ENCODE data around the gene NOTCH4.
"Not testable (repeated sequence)": the region's sequence is repeated elsewhere in the genome, so short reads cannot be mapped to it uniquely, and the experiment has no call there.

Gene NOTCH4

GRCh38 chr6:32185681-32186131 is 38.2 kb downstream of the NOTCH4 start:
- H3K9me3 ChIP-seq (ENCODE audit: control insufficient read depth in 1 of 2, low read length in 2 of 2); H3K4me3 ChIP-seq (ENCODE audit: low read depth in 1 of 2, low read length in 2 of 2); H3K27me3 ChIP-seq (ENCODE audit: low read depth, low read length): not testable (repeated sequence)
- Histone ChIP-seq H3K4me1 (ENCODE audit: control insufficient read depth in 1 of 2, insufficient read depth in 2 of 2, low read length in 2 of 2) (peaks cover 0 to 43% of the 10 kb centered on the region in 2 donors), H3K36me3 (ENCODE audit: control insufficient read depth in 1 of 2, insufficient read depth in 2 of 2, low read length in 2 of 2) (peaks cover 36 to 46% of the 10 kb centered on the region in 2 donors), H3K27ac (ENCODE audit: low read length) (peak overlapping the region; percentile 32)

GRCh38 chr6:32184084-32184640 is 39.7 kb downstream of the NOTCH4 start, which contains the start of gene AGER:
Gene AGER (minus strand): TSS chr6:32184253. CDS start chr6:32184222, 31 bp downstream.
- H3K36me3 ChIP-seq (ENCODE audit: control insufficient read depth in 1 of 2, insufficient read depth in 2 of 2, low read length in 2 of 2), result peaks cover 38 to 51% of the 10 kb centered on the region in 2 donors
- peaks cover 9 to 54% of the 10 kb centered on the region in 2 donors for H3K4me1 ChIP-seq (ENCODE audit: control insufficient read depth in 1 of 2, insufficient read depth in 2 of 2, low read length in 2 of 2)
- no peaks in the 10 kb centered on the region for H3K27me3 ChIP-seq (ENCODE audit: low read depth, low read length)
- H3K27ac ChIP-seq (ENCODE audit: low read length), result peak within 1 kb of the TSS; percentile 60
- H3K4me3 ChIP-seq (ENCODE audit: low read depth in 1 of 2, low read length in 2 of 2), result no peak within 1 kb of the TSS
- H3K9me3 ChIP-seq (ENCODE audit: control insufficient read depth in 1 of 2, low read length in 2 of 2), result no peaks in the 10 kb centered on the region

GRCh38 chr6:32183483-32184083 is 40.3 kb downstream of the NOTCH4 start:
- Histone ChIP-seq H3K36me3 (ENCODE audit: control insufficient read depth in 1 of 2, insufficient read depth in 2 of 2, low read length in 2 of 2) (peaks cover 38 to 47% of the 10 kb centered on the region in 2 donors), H3K4me3 (ENCODE audit: low read depth in 1 of 2, low read length in 2 of 2) (no peak overlapping the region), H3K9me3 (ENCODE audit: control insufficient read depth in 1 of 2, low read length in 2 of 2) (no peaks in the 10 kb centered on the region), H3K4me1 (ENCODE audit: control insufficient read depth in 1 of 2, insufficient read depth in 2 of 2, low read length in 2 of 2) (peaks cover 14 to 51% of the 10 kb centered on the region in 2 donors), H3K27me3 (ENCODE audit: low read depth, low read length) (no peaks in the 10 kb centered on the region), H3K27ac (ENCODE audit: low read length) (peak overlapping the region; percentile 60)

- peaks cover 14 to 46% of the 10 kb centered on the region in 2 donors for H3K4me1 ChIP-seq (ENCODE audit: control insufficient read depth in 1 of 2, insufficient read depth in 2 of 2, low read length in 2 of 2)
- peaks cover 38 to 47% of the 10 kb centered on the region in 2 donors for H3K36me3 ChIP-seq (ENCODE audit: control insufficient read depth in 1 of 2, insufficient read depth in 2 of 2, low read length in 2 of 2)
- H3K4me3 ChIP-seq (ENCODE audit: low read depth in 1 of 2, low read length in 2 of 2), result no peak overlapping the region
- no peaks in the 10 kb centered on the region for H3K27me3 ChIP-seq (ENCODE audit: low read depth, low read length)
- H3K27ac ChIP-seq (ENCODE audit: low read length), result peak overlapping the region; percentile 60
- no peaks in the 10 kb centered on the region for H3K9me3 ChIP-seq (ENCODE audit: control insufficient read depth in 1 of 2, low read length in 2 of 2)
Observed at GRCh38 chr6:32183030-32183429, 40.8 kb downstream of the NOTCH4 start.

- Histone ChIP-seq H3K4me3 (ENCODE audit: low read depth in 1 of 2, low read length in 2 of 2) (no peak overlapping the region), H3K4me1 (ENCODE audit: control insufficient read depth in 1 of 2, insufficient read depth in 2 of 2, low read length in 2 of 2) (peaks cover 14 to 41% of the 10 kb centered on the region in 2 donors), H3K36me3 (ENCODE audit: control insufficient read depth in 1 of 2, insufficient read depth in 2 of 2, low read length in 2 of 2) (peaks cover 37 to 47% of the 10 kb centered on the region in 2 donors), H3K27me3 (ENCODE audit: low read depth, low read length) (no peaks in the 10 kb centered on the region), H3K9me3 (ENCODE audit: control insufficient read depth in 1 of 2, low read length in 2 of 2) (no peaks in the 10 kb centered on the region), H3K27ac (ENCODE audit: low read length) (peak overlapping the region; percentile 60)
Observed at GRCh38 chr6:32182555-32182981, 41.3 kb downstream of the NOTCH4 start.

- H3K27ac ChIP-seq (ENCODE audit: low read length), result no peak overlapping the region
Observed at GRCh38 chr6:32181915-32182529, 41.8 kb downstream of the NOTCH4 start.

GRCh38 chr6:32181148-32181702 is 42.6 kb downstream of the NOTCH4 start:
- Histone ChIP-seq H3K4me3 (ENCODE audit: low read depth in 1 of 2, low read length in 2 of 2) (no peak overlapping the region), H3K9me3 (ENCODE audit: control insufficient read depth in 1 of 2, low read length in 2 of 2) (no peaks in the 10 kb centered on the region), H3K27ac (ENCODE audit: low read length) (no peak overlapping the region), H3K4me1 (ENCODE audit: control insufficient read depth in 1 of 2, insufficient read depth in 2 of 2, low read length in 2 of 2) (peaks cover 26 to 38% of the 10 kb centered on the region in 2 donors), H3K27me3 (ENCODE audit: low read depth, low read length) (no peaks in the 10 kb centered on the region), H3K36me3 (ENCODE audit: control insufficient read depth in 1 of 2, insufficient read depth in 2 of 2, low read length in 2 of 2) (peaks cover 23 to 35% of the 10 kb centered on the region in 2 donors)

More at GRCh38 chr6:32181915-32182529, 41.8 kb downstream of the NOTCH4 start:
- no peaks in the 10 kb centered on the region for H3K27me3 ChIP-seq (ENCODE audit: low read depth, low read length)
- H3K4me1 ChIP-seq (ENCODE audit: control insufficient read depth in 1 of 2, insufficient read depth in 2 of 2, low read length in 2 of 2), result peaks cover 18 to 36% of the 10 kb centered on the region in 2 donors
- H3K36me3 ChIP-seq (ENCODE audit: control insufficient read depth in 1 of 2, insufficient read depth in 2 of 2, low read length in 2 of 2), result peaks cover 31 to 42% of the 10 kb centered on the region in 2 donors
- H3K9me3 ChIP-seq (ENCODE audit: control insufficient read depth in 1 of 2, low read length in 2 of 2), result no peaks in the 10 kb centered on the region
- H3K4me3 ChIP-seq (ENCODE audit: low read depth in 1 of 2, low read length in 2 of 2), result no peak overlapping the region

GRCh38 chr6:32179766-32180405 is 44.0 kb downstream of the NOTCH4 start:
- Histone ChIP-seq H3K4me1 (ENCODE audit: control insufficient read depth in 1 of 2, insufficient read depth in 2 of 2, low read length in 2 of 2) (peaks cover 33 to 41% of the 10 kb centered on the region in 2 donors), H3K9me3 (ENCODE audit: control insufficient read depth in 1 of 2, low read length in 2 of 2) (no peaks in the 10 kb centered on the region), H3K27me3 (ENCODE audit: low read depth, low read length) (no peaks in the 10 kb centered on the region), H3K36me3 (ENCODE audit: control insufficient read depth in 1 of 2, insufficient read depth in 2 of 2, low read length in 2 of 2) (peaks cover 21 to 35% of the 10 kb centered on the region in 2 donors), H3K27ac (ENCODE audit: low read length) (no peak overlapping the region), H3K4me3 (ENCODE audit: low read depth in 1 of 2, low read length in 2 of 2) (peak overlapping the region; percentile 80 to 84)

- peaks cover 35 to 48% of the 10 kb centered on the region in 2 donors for H3K4me1 ChIP-seq (ENCODE audit: control insufficient read depth in 1 of 2, insufficient read depth in 2 of 2, low read length in 2 of 2)
Observed at GRCh38 chr6:32178547-32179440, 45.1 kb downstream of the NOTCH4 start.

GRCh38 chr6:32177788-32178546 is 45.9 kb downstream of the NOTCH4 start, which contains the start of gene RNF5:
Gene RNF5 (plus strand): TSS chr6:32178405. CDS start chr6:32178512, 107 bp downstream.
- peak within 1 kb of the TSS; percentile 80 to 84 for H3K4me3 ChIP-seq (ENCODE audit: low read depth in 1 of 2, low read length in 2 of 2)
- peaks cover 17 to 24% of the 10 kb centered on the region in 2 donors for H3K36me3 ChIP-seq (ENCODE audit: control insufficient read depth in 1 of 2, insufficient read depth in 2 of 2, low read length in 2 of 2)
- peaks cover 35 to 52% of the 10 kb centered on the region in 2 donors for H3K4me1 ChIP-seq (ENCODE audit: control insufficient read depth in 1 of 2, insufficient read depth in 2 of 2, low read length in 2 of 2)
- peak within 1 kb of the TSS; percentile 99 for H3K27ac ChIP-seq (ENCODE audit: low read length)
- H3K27me3 ChIP-seq (ENCODE audit: low read depth, low read length), result no peaks in the 10 kb centered on the region
- H3K9me3 ChIP-seq (ENCODE audit: control insufficient read depth in 1 of 2, low read length in 2 of 2), result no peaks in the 10 kb centered on the region

More at GRCh38 chr6:32178547-32179440, 45.1 kb downstream of the NOTCH4 start:
- peaks cover 21 to 29% of the 10 kb centered on the region in 2 donors for H3K36me3 ChIP-seq (ENCODE audit: control insufficient read depth in 1 of 2, insufficient read depth in 2 of 2, low read length in 2 of 2)
- H3K27ac ChIP-seq (ENCODE audit: low read length), result peak overlapping the region; percentile 99
- no peaks in the 10 kb centered on the region for H3K9me3 ChIP-seq (ENCODE audit: control insufficient read depth in 1 of 2, low read length in 2 of 2)
- H3K27me3 ChIP-seq (ENCODE audit: low read depth, low read length), result no peaks in the 10 kb centered on the region
- peak overlapping the region; percentile 80 to 84 for H3K4me3 ChIP-seq (ENCODE audit: low read depth in 1 of 2, low read length in 2 of 2)
